Esophagus squamous epithelium (tissue), 5 donors: Measurements from ENCODE around the gene ANKRD31. TPM values are rescaled to one million over a fixed set of nuclear protein-coding genes. Genes with fewer than 3 reads are reported as not detected.

Experiments used
- DNase-seq: peaks from one replicate; lab custom pipeline; 2025; lab: John Stamatoyannopoulos, UW
- H3K27ac ChIP-seq, 4 donors: fragments of 200-600 bp; sonication (generic); one replicate each; pipeline ENCODE4 v1.5.1; 2016 to 2019; ENCODE audit warnings: mild to moderate bottlenecking in 1 of 4
- H3K27me3 ChIP-seq, 4 donors: fragments of 200-600 bp; sonication (generic); 1 replicate in 3 of 4; 2 replicates in 1 of 4; pipeline versions ENCODE4 v1.5.1 to v1.6.0; 2017 to 2021; ENCODE audit warnings: antibody characterized with exemption in 1 of 4
- H3K36me3 ChIP-seq, 3 donors: fragments of 200-600 bp; sonication (generic); one replicate each; pipeline ENCODE4 v1.5.1; 2016 to 2019
- H3K4me1 ChIP-seq, 3 donors: fragments of 200-600 bp; sonication (generic); one replicate each; pipeline ENCODE4 v1.5.1; 2017 to 2019
- H3K4me3 ChIP-seq, 4 donors: fragments of 200-600 bp; sonication (generic); 1 replicate in 3 of 4; 2 replicates in 1 of 4; pipeline ENCODE4 v1.5.1; 2016 to 2019; ENCODE audit warnings: mild to moderate bottlenecking in 2 of 4, moderate library complexity in 1 of 4
- H3K9me3 ChIP-seq, 3 donors: fragments of 200-600 bp; sonication (generic); one replicate each; pipeline ENCODE4 v1.5.1; 2016 to 2019
- CTCF ChIP-seq, 6 experiments: fragments of 450-650 bp in 4 of 6; fragments of 200-600 bp in 2 of 6; sonication (generic) in 2 of 6; IDR thresholded peaks; one replicate each; pipeline ENCODE4 v1.5.1; 2016 to 2019; ENCODE audit warnings: antibody characterized with exemption in 6 of 6, mild to moderate bottlenecking in 4 of 6, moderate library complexity in 4 of 6
- POLR2A ChIP-seq, 4 donors: fragments of 450-650 bp; IDR thresholded peaks; one replicate each; pipeline ENCODE4 v1.6.1; 2017; ENCODE audit warnings: antibody characterized with exemption in 4 of 4, mild to moderate bottlenecking in 4 of 4, moderate library complexity in 3 of 4
- WGBS, 2 donors: methylation state at CpG; one replicate each; pipeline ENCODE4 v1.1.5; 2018; 5-methylcytosine and 5-hydroxymethylcytosine counted together
- intact Hi-C: fragments of 100-400 bp; cut with DNase I; formaldehyde crosslinking; loops from one replicate; pipeline ENCODE4 v1.15.0; 2022
- total RNA-seq, 4 donors: library from RNA; depleted of rRNA; stranded (reverse); fragments of >200 nt; gene quantifications; one replicate each; pipeline ENCODE4 v1.1.0, GENCODE V29; 2016
- donor health status: DM: yes; HTN: yes; CAD: no.

Gene ANKRD31
- total RNA-seq, 4 donors from 2014 or later = 0.19 to 1.1 (median 0.54) TPM

- intact Hi-C loops = no loop called here
- Histone ChIP-seq H3K4me1 (peaks cover 0 to 60% (median 0%) of the 10 kb centered on the region in 3 donors), H3K27ac (no peak overlapping the region), H3K4me3 (no peak overlapping the region), H3K36me3 (no peaks in the 10 kb centered on the region), H3K27me3 (no peaks in the 10 kb centered on the region), H3K9me3 (no peaks in the 10 kb centered on the region)
- 40 to 45% methylated on average over 4 of the region's 4 CpGs for WGBS, 2 donors
- TF ChIP-seq CTCF (IDR thresholded peaks at IDR 0.05) (no peak), POLR2A (IDR thresholded peaks at IDR 0.05) (no peak)
- no peak for DNase-seq
Measured at GRCh38 chr5:75040973-75041372, 195.7 kb downstream of the ANKRD31 start.

GRCh38 chr5:75037106-75037505 is 199.6 kb downstream of the ANKRD31 start:
- H3K27ac ChIP-seq = peak overlapping the region in 3 of 4 donors; percentile 36 to 72 (median 69)

GRCh38 chr5:75034137-75034739 is 202.4 kb downstream of the ANKRD31 start:
- Histone ChIP-seq H3K27ac (peak overlapping the region in 2 of 4 donors; percentile 43 to 57), H3K4me1 (peaks cover 0 to 46% (median 0%) of the 10 kb centered on the region in 3 donors), H3K36me3 (no peaks in the 10 kb centered on the region), H3K9me3 (no peaks in the 10 kb centered on the region), H3K4me3 (no peak overlapping the region), H3K27me3 (no peaks in the 10 kb centered on the region)
- no peak for DNase-seq
- TF ChIP-seq POLR2A (IDR thresholded peaks at IDR 0.05) (no peak), CTCF (IDR thresholded peaks at IDR 0.05) (no peak)
- intact Hi-C loops = no loop called here
- WGBS, 2 donors = 58 to 87% methylated on average over 3 to 5 of the region's 6 CpGs

More at GRCh38 chr5:75037106-75037505, 199.6 kb downstream of the ANKRD31 start:
- Histone ChIP-seq H3K9me3 (no peaks in the 10 kb centered on the region), H3K4me1 (peaks cover 0 to 55% (median 0%) of the 10 kb centered on the region in 3 donors), H3K36me3 (no peaks in the 10 kb centered on the region), H3K4me3 (no peak overlapping the region), H3K27me3 (no peaks in the 10 kb centered on the region)
- WGBS, 2 donors = 25 to 54% methylated on average over 3 to 4 of the region's 4 CpGs
- TF ChIP-seq POLR2A (IDR thresholded peaks at IDR 0.05) (no peak), CTCF (IDR thresholded peaks at IDR 0.05) (peak in 1 of 6 experiments; percentile 19)
- DNase-seq = no peak
- intact Hi-C loops = no loop called here

- H3K36me3 ChIP-seq = no peaks in the 10 kb centered on the region
- no peak for DNase-seq
- no peak for TF ChIP-seq POLR2A (IDR thresholded peaks at IDR 0.05)
- 44 to 49% methylated on average over 3 of the region's 3 CpGs for WGBS, 2 donors
- no peak overlapping the region for H3K4me3 ChIP-seq
- intact Hi-C loops = no loop called here
- H3K9me3 ChIP-seq = no peaks in the 10 kb centered on the region
- H3K4me1 ChIP-seq = peaks cover 0 to 24% (median 0%) of the 10 kb centered on the region in 3 donors
- H3K27me3 ChIP-seq = no peaks in the 10 kb centered on the region
- no peak overlapping the region for H3K27ac ChIP-seq
Measured at GRCh38 chr5:75031366-75031765, 205.3 kb downstream of the ANKRD31 start.

GRCh38 chr5:75028090-75028489 is 208.6 kb downstream of the ANKRD31 start:
- WGBS, 2 donors = 75 to 84% methylated on average over 3 of the region's 3 CpGs
- TF ChIP-seq CTCF (IDR thresholded peaks at IDR 0.05) = no peak
- TF ChIP-seq POLR2A (IDR thresholded peaks at IDR 0.05) = no peak
- no peaks in the 10 kb centered on the region for H3K27me3 ChIP-seq
- no peaks in the 10 kb centered on the region for H3K9me3 ChIP-seq
- intact Hi-C loops = no loop called here
- H3K4me3 ChIP-seq = no peak overlapping the region
- H3K4me1 ChIP-seq = no peaks in the 10 kb centered on the region
- DNase-seq = no peak
- H3K27ac ChIP-seq = no peak overlapping the region
- no peaks in the 10 kb centered on the region for H3K36me3 ChIP-seq
